Prostate gland (tissue), 2 donors: ENCODE measurements around the gene PHEX.

ENCODE experiments used
- CTCF ChIP-seq, 4 experiments: fragments of 200-600 bp in 2 of 4; fragments of 450-650 bp in 2 of 4; sonication (generic) in 2 of 4; IDR thresholded peaks; 1 replicate in 3 of 4; 2 replicates in 1 of 4; pipeline ENCODE4 v1.5.1; 2016 to 2019; ENCODE audit warnings: antibody characterized with exemption in 4 of 4, mild to moderate bottlenecking in 2 of 4, moderate library complexity in 2 of 4
- POLR2A ChIP-seq: fragments of 450-650 bp; IDR thresholded peaks from one replicate; pipeline ENCODE4 v1.6.1; 2016; ENCODE audit warnings: antibody characterized with exemption, mild to moderate bottlenecking
- POLR2AphosphoS5 ChIP-seq: sonication (generic); formaldehyde crosslinking; IDR thresholded peaks from one replicate; pipeline ENCODE4 v1.6.1; 2017; ENCODE audit warnings: antibody characterized with exemption

GRCh38 chrX:22105231-22105630, 73.1 kb downstream of the PHEX start:
- TF ChIP-seq CTCF (IDR thresholded peaks at IDR 0.05): no peak
- TF ChIP-seq POLR2AphosphoS5: no peak
- no peak for TF ChIP-seq POLR2A
